ENCODE data around the gene ZNF77.

GRCh38 chr19:2900296-2901252 lies 44.2 kb downstream of the ZNF77 start, which contains the start of gene ZNF57:
- TF ChIP-seq CTCF (IDR thresholded peaks at IDR 0.05) (no peak), POLR2A (IDR thresholded peaks at IDR 0.05) (peak in 1 of 4 donors; percentile 73), POLR2AphosphoS5 (IDR thresholded peaks at IDR 0.05) (peak in 2 of 3 donors; percentile 83 to 93)
